Prostate gland (tissue), 2 donors: ENCODE data around the gene TIMMDC1.

Source experiments
- POLR2AphosphoS5 ChIP-seq: sonication (generic); formaldehyde crosslinking; IDR thresholded peaks from one replicate; pipeline ENCODE4 v1.6.1; 2017; ENCODE audit warnings: antibody characterized with exemption
- TF ChIP-seq, protein P1 (sequence below), 4 experiments: fragments of 200-600 bp in 2 of 4; fragments of 450-650 bp in 2 of 4; sonication (generic) in 2 of 4; IDR thresholded peaks; 1 replicate in 3 of 4; 2 replicates in 1 of 4; pipeline ENCODE4 v1.5.1; 2016 to 2019; ENCODE audit warnings: antibody characterized with exemption in 4 of 4, mild to moderate bottlenecking in 2 of 4, moderate library complexity in 2 of 4

DNA sequence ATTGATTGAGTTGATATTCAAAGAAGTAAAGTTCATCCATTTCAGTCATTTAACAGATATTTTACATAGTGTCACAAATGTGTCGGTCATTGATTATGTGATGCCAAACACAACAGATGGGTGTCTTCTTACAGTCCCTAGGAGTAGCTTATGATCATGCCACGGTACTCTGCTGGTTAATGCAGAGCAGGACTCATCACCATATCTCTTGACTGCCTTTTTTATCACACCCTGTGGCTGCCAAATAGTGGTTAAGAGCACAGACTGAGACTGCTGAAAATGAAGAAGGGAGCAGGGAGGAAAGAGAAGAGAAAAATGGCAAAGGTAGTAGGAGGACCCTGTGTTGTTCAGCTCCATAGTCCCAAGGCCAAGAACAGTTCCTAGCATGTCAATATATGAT lies 12.8 kb upstream of the TIMMDC1 start:
- TF ChIP-seq, protein P1, sequence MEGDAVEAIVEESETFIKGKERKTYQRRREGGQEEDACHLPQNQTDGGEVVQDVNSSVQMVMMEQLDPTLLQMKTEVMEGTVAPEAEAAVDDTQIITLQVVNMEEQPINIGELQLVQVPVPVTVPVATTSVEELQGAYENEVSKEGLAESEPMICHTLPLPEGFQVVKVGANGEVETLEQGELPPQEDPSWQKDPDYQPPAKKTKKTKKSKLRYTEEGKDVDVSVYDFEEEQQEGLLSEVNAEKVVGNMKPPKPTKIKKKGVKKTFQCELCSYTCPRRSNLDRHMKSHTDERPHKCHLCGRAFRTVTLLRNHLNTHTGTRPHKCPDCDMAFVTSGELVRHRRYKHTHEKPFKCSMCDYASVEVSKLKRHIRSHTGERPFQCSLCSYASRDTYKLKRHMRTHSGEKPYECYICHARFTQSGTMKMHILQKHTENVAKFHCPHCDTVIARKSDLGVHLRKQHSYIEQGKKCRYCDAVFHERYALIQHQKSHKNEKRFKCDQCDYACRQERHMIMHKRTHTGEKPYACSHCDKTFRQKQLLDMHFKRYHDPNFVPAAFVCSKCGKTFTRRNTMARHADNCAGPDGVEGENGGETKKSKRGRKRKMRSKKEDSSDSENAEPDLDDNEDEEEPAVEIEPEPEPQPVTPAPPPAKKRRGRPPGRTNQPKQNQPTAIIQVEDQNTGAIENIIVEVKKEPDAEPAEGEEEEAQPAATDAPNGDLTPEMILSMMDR (IDR thresholded peaks at IDR 0.05) = no peak
- no peak for TF ChIP-seq POLR2AphosphoS5
